Choroid plexus epithelial cell (primary cell): ENCODE measurements around the gene CRHR2.
A peak's percentile ranks its signal among the peaks of the same experiment; 100 is the strongest.

ENCODE experiments used
- DNase-seq: peaks from one replicate; pipeline ENCODE4 v3.0.0-alpha.2; 2010; ENCODE audit warnings: low read depth
- H3K4me3 ChIP-seq: 2 replicates; pipeline ENCODE4 v1.5.1; 2011; ENCODE audit warnings: low read depth, mild to moderate bottlenecking, control low read depth, low read length, moderate library complexity
- TF ChIP-seq, protein P1 (sequence below): conservative IDR thresholded peaks from 2 replicates; pipeline ENCODE4 v1.5.1; 2011; ENCODE audit warnings: low read depth, mild to moderate bottlenecking, control low read depth, inconsistent platforms, low read length, moderate library complexity

CRHR2 gene

DNA sequence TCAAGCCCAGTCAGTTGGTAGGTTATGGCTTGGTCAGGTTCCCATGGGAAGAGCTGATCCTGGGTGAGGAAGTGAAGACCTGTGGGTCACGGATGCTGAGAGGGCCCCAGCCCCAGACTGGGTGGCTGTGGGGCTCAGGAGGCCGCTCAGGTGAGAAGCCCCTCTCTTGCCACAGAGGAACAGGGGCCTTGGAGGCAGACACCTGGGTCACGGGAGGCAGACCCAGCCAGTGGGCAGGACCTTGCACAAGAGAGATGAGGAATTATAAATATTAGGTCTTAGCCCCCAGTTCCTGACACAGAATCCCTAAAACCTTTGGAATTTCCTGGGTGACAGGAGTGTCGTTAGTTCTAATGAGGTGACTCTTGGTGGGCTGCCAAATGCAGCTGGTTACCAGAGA is 10.6 kb upstream of the CRHR2 start:
- no peak for DNase-seq
- TF ChIP-seq, protein P1, sequence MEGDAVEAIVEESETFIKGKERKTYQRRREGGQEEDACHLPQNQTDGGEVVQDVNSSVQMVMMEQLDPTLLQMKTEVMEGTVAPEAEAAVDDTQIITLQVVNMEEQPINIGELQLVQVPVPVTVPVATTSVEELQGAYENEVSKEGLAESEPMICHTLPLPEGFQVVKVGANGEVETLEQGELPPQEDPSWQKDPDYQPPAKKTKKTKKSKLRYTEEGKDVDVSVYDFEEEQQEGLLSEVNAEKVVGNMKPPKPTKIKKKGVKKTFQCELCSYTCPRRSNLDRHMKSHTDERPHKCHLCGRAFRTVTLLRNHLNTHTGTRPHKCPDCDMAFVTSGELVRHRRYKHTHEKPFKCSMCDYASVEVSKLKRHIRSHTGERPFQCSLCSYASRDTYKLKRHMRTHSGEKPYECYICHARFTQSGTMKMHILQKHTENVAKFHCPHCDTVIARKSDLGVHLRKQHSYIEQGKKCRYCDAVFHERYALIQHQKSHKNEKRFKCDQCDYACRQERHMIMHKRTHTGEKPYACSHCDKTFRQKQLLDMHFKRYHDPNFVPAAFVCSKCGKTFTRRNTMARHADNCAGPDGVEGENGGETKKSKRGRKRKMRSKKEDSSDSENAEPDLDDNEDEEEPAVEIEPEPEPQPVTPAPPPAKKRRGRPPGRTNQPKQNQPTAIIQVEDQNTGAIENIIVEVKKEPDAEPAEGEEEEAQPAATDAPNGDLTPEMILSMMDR, result no peak
- H3K4me3 ChIP-seq, result no peak overlapping the region

DNA sequence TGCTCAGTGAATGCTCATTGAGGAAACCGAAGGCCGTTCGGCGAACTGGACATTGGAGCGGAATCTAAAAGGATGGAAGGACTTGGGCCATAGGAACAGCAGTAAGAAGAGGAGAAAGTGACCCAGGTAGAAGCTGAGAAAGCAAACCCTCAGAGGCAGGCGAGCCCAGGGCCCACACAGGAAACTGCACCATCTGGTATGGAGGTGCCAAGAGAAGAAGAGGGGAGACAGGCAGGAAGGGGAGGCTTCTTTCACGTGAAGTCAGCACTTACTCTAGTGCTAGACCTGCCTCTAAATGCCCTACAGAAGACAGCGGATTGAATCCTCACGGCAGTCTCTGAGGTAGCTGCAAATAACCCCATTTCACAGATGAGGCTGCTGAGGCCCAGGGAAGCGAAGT is 10.2 kb upstream of the CRHR2 start:
- TF ChIP-seq, protein P1, result no peak
- no peak overlapping the region for H3K4me3 ChIP-seq
- no peak for DNase-seq

DNA sequence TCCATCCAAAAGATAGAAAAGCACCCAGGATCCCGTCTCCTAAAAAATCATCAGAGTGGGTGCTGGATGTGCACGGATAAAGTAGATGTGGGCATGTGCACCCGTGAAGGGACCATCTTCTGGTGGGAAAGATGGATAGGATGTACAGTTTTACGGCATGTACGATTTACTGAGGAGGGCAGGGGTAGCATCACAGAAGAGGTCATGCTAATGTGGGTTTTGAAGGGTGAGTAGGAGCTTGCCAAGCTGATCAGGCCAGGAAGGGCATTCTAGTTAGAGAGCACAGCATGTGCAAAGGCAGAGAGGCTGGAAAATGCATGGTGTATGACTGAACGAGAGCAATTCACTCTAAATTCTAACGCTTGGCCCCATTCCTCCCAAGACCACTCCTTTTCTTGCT is 7.8 kb upstream of the CRHR2 start:
- no peak overlapping the region for H3K4me3 ChIP-seq
- TF ChIP-seq, protein P1, result no peak
- no peak for DNase-seq

DNA sequence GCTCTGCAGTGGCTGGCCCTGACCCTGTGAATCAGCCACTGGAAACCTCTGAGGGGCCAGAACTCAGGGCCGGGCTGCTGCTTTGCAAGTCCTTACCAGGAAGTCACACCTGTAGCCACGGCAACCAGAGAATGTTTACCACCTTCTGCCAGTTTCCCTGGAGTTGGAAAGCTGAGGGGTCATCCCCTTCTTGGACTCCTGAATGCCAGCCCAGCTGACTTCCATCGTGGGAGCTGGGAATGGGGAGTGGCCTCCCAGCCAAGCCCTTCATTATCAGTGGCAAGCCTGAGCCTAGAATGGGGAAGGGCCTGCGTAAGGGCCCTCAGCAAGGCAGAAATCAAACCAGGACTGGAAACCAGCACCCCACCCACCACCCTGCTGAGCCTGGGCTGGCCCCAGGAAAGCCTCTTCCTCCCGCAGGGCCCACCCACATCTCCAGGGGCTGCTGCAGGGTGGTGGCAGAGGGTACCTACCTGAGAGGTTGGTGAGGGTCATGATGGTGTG is 6.5 kb upstream of the CRHR2 start:
- TF ChIP-seq, protein P1, result no peak
- H3K4me3 ChIP-seq, result no peak overlapping the region
- DNase-seq, result peak; percentile 10

DNA sequence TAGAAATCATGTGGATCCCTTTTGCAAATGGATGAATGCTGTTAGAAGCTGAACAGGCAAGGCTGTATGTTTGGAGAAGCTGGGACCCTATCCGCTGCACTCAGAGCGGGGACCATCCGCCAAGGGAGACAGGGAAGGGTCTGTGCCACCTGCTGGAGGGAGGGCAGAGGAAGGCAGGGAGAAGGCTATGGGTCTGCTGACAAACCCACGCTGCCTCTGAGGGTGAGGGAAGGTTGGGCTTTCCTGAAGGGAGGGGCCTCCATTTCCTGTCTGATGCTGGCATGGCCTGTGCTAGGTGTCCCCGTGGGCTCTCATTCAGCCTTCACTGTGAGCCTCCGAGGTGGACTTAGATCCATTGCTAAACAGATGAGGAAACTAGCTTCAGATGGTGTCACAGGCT is 5.3 kb upstream of the CRHR2 start:
- TF ChIP-seq, protein P1, result no peak
- H3K4me3 ChIP-seq, result no peak overlapping the region
- DNase-seq, result no peak

DNA sequence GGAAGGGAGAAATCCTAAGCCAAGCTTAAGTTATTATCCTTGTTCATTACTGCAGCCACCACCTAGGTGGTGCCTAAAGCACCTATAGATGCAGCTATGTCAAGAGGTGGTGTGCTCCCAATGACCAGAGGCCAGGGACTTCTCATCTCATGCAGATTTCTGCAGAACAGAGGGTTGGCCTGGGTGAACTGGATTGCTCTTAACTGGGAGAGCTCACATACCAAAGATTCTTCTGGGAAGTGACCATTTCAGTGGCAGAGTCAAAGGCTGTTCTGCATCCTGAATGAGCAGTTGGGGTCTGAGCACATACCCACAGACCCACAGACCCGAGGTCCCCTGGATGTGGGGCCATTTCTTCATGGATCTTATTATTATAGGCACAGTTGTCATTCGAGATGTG is 2.1 kb upstream of the CRHR2 start:
- H3K4me3 ChIP-seq, result no peak overlapping the region
- DNase-seq, result no peak
- TF ChIP-seq, protein P1, result no peak

DNA sequence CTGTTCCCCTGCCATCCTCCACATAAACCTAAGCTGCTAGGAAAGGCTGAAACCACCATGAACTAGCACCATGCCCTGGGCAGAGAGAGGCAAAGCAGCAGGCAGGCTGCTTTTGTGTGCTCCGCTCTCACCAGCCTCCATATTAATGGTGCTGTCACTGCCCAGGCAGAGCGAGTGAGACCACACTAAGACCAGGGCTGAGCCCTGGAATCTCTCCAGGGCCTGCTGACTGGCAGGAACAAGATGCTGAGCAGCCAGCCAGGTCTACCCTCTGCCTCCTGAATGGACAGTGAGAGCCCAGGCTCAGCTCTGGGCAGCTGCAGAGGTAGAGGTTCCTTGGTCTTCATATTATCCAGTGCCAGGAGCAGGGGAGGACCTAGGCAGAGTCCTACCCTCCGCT is 1.6 kb upstream of the CRHR2 start:
- H3K4me3 ChIP-seq, result no peak overlapping the region
- TF ChIP-seq, protein P1, result no peak
- DNase-seq, result no peak
